HCT116 (cell line): ENCODE results near the gene EXOC4.

Source experiments
- CTCF ChIP-seq, 3 experiments: fragments of 200-600 bp in 1 of 3; sonication (generic) in 1 of 3; IDR thresholded peaks in 2 of 3; conservative IDR thresholded peaks in 1 of 3; 2 replicates each; pipeline ENCODE4 v1.5.1; 2012 to 2017; ENCODE audit warnings: low read depth in 2 of 3, low read length in 2 of 3, antibody characterized with exemption in 1 of 3, borderline replicate concordance in 1 of 3, control low read depth in 1 of 3, mild to moderate bottlenecking in 1 of 3, mixed read lengths in 1 of 3, mixed run types in 1 of 3, moderate library complexity in 1 of 3; ENCODE audit not compliant: insufficient read depth in 1 of 3
- EZH2 ChIP-seq: fragments of 200-600 bp; sonication (generic); IDR thresholded peaks from 2 replicates; pipeline ENCODE4 v1.6.1; 2017; ENCODE audit warnings: antibody characterized with exemption, mixed run types
- POLR2A ChIP-seq: IDR thresholded peaks from 2 replicates; pipeline ENCODE4 v1.7.0; 2011; ENCODE audit warnings: borderline replicate concordance; ENCODE audit not compliant: insufficient read depth, insufficient read length; ENCODE audit errors: extremely low read depth
- POLR2AphosphoS5 ChIP-seq: IDR thresholded peaks from 2 replicates; pipeline ENCODE4 v1.6.1; 2011; ENCODE audit warnings: mild to moderate bottlenecking, low read depth, low read length, moderate library complexity
- REST ChIP-seq: IDR thresholded peaks from 2 replicates; pipeline ENCODE4 v1.6.1; 2012; ENCODE audit warnings: low read depth
- TCF7L2 ChIP-seq: IDR thresholded peaks from 2 replicates; pipeline ENCODE4 v1.7.0; 2011; ENCODE audit warnings: borderline replicate concordance, inconsistent platforms; ENCODE audit not compliant: insufficient read depth, insufficient read length; ENCODE audit errors: extremely low read depth
- TF ChIP-seq, protein P1 (sequence below): IDR thresholded peaks from 2 replicates; pipeline ENCODE4 v1.6.1; 2012

DNA sequence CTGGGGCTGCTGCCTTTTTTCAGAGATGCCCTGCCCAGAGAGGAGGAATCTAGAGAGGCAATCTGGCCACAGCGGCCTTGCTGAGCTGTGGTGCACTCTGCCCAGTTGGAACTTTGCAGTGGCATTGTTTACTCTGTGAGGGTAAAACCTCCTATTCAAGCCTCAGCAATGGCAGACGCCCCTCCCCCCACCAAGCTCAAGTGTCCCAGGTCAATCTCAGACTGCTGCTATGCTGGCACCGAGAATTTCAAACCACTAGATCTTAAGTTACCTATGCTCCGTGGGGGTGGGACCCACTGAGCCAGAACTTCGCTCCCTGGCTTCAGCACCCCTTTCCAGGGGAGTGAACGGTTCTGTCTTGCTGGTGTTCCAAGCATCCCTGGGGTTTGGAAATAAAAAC lies 77.2 kb downstream of the EXOC4 start:
- TF ChIP-seq CTCF (IDR thresholded peaks at IDR 0.05 in 2 of 3, conservative IDR thresholded peaks at IDR 0.05 in 1 of 3; ENCODE audit: borderline replicate concordance in 1 of 3, insufficient read depth in 1 of 3, low read depth in 2 of 3, low read length in 2 of 3), result no peak
- no peak for TF ChIP-seq POLR2A
- TF ChIP-seq REST, result no peak
- TF ChIP-seq, protein P1, sequence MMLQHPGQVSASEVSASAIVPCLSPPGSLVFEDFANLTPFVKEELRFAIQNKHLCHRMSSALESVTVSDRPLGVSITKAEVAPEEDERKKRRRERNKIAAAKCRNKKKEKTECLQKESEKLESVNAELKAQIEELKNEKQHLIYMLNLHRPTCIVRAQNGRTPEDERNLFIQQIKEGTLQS, result no peak
- no peak for TF ChIP-seq EZH2
- no peak for TF ChIP-seq TCF7L2
- no peak for TF ChIP-seq POLR2AphosphoS5
